MG63 (cell line): ENCODE measurements around the gene CUX1. TPM values are rescaled to one million over a fixed set of nuclear protein-coding genes. Genes with fewer than 3 reads are reported as not detected.
"Not testable (repeated sequence)": the region's sequence is repeated elsewhere in the genome, so short reads cannot be mapped to it uniquely, and the experiment has no call there.

Source experiments
- DNase-seq: peaks from one replicate; pipeline ENCODE4 v3.0.0-alpha.2; 2020
- H3K27me3 ChIP-seq: fragments of 250-450 bp; sonication (Bioruptor Pico); 2 replicates; pipeline ENCODE4 v1.5.1; 2020; ENCODE audit warnings: mild to moderate bottlenecking, moderate library complexity
- H3K36me3 ChIP-seq: fragments of 250-450 bp; sonication (Bioruptor Pico); 2 replicates; pipeline ENCODE4 v1.5.1; 2020; ENCODE audit warnings: mild to moderate bottlenecking, moderate library complexity
- H3K4me3 ChIP-seq: fragments of 250-450 bp; sonication (Bioruptor Pico); 2 replicates; pipeline ENCODE4 v1.5.1; 2020; ENCODE audit warnings: mild to moderate bottlenecking, moderate library complexity
- H3K9me3 ChIP-seq: fragments of 250-450 bp; sonication (Bioruptor Pico); 2 replicates; pipeline ENCODE4 v1.5.1; 2020; ENCODE audit warnings: mild to moderate bottlenecking, moderate library complexity
- total RNA-seq: library from RNA; depleted of rRNA; stranded (reverse); fragments of >200 nt; shearing (Covaris generic); gene quantifications from 2 replicates; pipeline ENCODE4 v1.2.3, GENCODE V29; 2014; ENCODE audit warnings: low replicate concordance

The CUX1 gene
- total RNA-seq, 1 experiment from 2014 or later, result 7.1 TPM

DNA sequence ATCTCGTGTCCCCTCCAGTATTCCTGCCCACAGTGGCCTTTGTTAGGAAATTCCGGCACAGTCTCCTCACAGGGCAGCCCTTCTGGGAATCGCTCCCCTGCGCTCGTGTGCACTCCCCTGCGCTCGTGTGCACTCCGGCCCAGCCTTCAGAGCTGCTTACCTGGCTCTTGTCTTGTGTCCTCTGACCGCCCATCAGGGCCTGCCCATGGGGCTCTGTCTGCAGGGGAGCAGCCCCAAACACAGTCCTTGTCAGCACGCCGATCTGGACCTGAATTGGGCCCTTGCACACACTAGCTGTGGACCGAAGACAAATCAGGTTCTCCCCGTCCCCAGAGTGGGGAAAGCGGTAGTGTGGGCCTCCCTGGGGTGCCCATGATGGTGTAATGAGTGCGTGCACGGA, 179.4 kb downstream of the CUX1 start:
- Histone ChIP-seq H3K9me3 (no peaks in the 10 kb centered on the region), H3K4me3 (no peak overlapping the region), H3K27me3 (no peaks in the 10 kb centered on the region), H3K36me3 (no peaks in the 10 kb centered on the region)
- DNase-seq, result no peak

DNA sequence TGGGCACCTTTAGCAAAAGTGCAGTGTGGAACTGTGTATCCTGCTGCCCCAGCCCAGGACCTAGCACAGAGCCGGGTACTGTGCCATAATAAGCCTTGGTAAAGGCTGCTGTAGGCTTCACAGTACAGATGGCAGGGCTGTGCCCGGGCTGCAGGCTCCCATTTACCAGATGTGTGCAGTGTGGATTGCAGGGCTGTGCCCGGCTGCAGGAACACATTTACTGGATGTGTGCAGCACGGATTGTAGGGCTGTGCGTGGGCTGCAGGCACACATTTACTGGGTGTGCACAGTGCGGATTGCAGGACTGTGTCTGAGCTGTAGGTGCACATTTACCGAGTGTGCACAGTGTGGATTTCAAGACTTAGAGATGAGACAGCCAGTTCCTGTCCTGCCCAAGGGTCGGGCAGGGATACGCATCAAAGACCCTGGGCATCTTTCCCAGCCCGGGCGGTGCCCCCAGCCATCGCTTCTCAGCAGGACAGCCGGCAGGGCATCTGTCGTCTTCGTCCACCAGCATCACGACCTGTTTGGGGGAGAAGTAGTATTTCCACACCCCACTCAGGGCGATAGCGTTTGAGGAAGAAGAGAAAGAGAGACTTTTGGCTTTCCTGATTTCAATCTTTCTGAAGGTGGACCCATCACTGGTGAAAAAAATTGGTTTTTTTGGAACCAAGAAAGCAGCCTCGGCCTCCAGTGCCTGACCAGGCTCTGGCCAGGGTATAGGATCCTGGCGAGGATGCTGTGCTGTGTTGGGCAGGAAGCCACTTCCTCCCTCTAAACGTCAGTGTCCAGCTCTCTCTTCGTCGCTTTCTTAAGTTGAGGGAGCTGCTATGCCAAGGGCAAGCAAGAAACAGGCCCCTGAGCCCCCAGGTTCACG, 180.8 kb downstream of the CUX1 start:
- no peaks in the 10 kb centered on the region for H3K27me3 ChIP-seq
- no peak overlapping the region for H3K4me3 ChIP-seq
- no peak for DNase-seq
- no peaks in the 10 kb centered on the region for H3K9me3 ChIP-seq
- H3K36me3 ChIP-seq, result no peaks in the 10 kb centered on the region

DNA sequence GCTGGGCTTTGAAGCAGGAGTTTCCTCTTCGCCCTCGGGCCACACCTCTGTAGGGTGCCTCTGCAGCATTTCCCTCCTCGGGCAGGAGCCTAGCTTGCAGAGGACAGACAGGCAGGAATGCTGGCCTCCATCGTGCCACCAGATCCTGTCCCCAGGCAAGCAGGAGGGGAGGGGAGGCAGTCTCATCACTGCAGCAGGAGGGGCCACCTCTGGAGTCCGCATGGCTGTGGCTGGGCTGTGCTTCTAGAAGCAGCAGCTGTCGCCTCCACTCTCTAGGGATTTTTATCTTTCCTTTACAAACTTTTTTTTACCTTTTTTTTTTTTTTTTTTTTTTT, 181.4 kb downstream of the CUX1 start:
- no peak for DNase-seq
- H3K9me3 ChIP-seq, result no peaks in the 10 kb centered on the region
- no peaks in the 10 kb centered on the region for H3K36me3 ChIP-seq
- H3K4me3 ChIP-seq, result no peak overlapping the region
- no peaks in the 10 kb centered on the region for H3K27me3 ChIP-seq

- H3K9me3 ChIP-seq, result no peaks in the 10 kb centered on the region
- no peak for DNase-seq
- no peaks in the 10 kb centered on the region for H3K27me3 ChIP-seq
- no peak overlapping the region for H3K4me3 ChIP-seq
- H3K36me3 ChIP-seq, result no peaks in the 10 kb centered on the region
These were observed 182.0 kb downstream of the CUX1 start for GRCh38 chr7:101999393-101999792.

GRCh38 chr7:102000123-102000522, 182.7 kb downstream of the CUX1 start:
- no peak for DNase-seq

GRCh38 chr7:102004229-102004628, 186.8 kb downstream of the CUX1 start:
- DNase-seq, result no peak
- Histone ChIP-seq H3K4me3 (no peak overlapping the region), H3K27me3 (no peaks in the 10 kb centered on the region), H3K36me3 (no peaks in the 10 kb centered on the region), H3K9me3 (no peaks in the 10 kb centered on the region)

More at GRCh38 chr7:102000123-102000522, 182.7 kb downstream of the CUX1 start:
- Histone ChIP-seq H3K27me3 (no peaks in the 10 kb centered on the region), H3K9me3 (no peaks in the 10 kb centered on the region), H3K4me3 (no peak overlapping the region), H3K36me3 (no peaks in the 10 kb centered on the region)

- H3K4me3 ChIP-seq, result no peak overlapping the region
- DNase-seq, result no peak
- no peaks in the 10 kb centered on the region for H3K36me3 ChIP-seq
- H3K27me3 ChIP-seq, result no peaks in the 10 kb centered on the region
- no peaks in the 10 kb centered on the region for H3K9me3 ChIP-seq
These were observed 187.4 kb downstream of the CUX1 start for GRCh38 chr7:102004848-102005247.

DNA sequence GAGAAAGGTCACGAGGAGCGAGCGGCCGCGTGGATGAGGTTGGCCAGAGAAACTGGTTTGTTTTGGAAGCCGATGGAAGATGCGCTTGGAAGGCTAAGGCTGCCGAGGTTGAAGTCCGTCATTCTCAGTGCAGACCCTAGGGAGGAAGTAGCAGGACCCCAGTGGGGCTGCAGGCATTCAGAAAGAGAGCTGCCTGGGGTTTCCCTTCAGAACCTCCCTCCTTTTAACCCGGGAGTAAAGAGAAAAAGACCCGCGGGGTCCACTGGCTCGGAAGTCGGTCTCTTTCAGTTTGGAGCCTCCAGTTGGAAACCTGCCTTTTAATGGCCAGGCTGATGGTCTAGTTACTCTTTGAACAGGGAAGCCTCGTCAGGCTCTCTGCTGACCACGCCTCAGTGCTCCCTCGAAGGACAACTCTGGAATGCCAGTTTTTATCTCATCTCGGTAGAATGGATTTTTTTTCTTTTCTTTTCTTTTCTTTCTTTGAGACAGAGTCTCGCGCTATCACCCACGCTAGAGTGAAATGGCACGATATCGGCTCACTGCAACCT, 188.6 kb downstream of the CUX1 start:
- no peaks in the 10 kb centered on the region for H3K27me3 ChIP-seq
- no peak overlapping the region for H3K4me3 ChIP-seq
- no peak for DNase-seq
- H3K36me3 ChIP-seq, result no peaks in the 10 kb centered on the region
- no peaks in the 10 kb centered on the region for H3K9me3 ChIP-seq

- Histone ChIP-seq H3K36me3 (no peaks in the 10 kb centered on the region), H3K9me3 (no peaks in the 10 kb centered on the region), H3K4me3 (no peak overlapping the region), H3K27me3 (no peaks in the 10 kb centered on the region)
- DNase-seq, result no peak
These were observed 189.3 kb downstream of the CUX1 start for GRCh38 chr7:102006695-102007094.

DNA sequence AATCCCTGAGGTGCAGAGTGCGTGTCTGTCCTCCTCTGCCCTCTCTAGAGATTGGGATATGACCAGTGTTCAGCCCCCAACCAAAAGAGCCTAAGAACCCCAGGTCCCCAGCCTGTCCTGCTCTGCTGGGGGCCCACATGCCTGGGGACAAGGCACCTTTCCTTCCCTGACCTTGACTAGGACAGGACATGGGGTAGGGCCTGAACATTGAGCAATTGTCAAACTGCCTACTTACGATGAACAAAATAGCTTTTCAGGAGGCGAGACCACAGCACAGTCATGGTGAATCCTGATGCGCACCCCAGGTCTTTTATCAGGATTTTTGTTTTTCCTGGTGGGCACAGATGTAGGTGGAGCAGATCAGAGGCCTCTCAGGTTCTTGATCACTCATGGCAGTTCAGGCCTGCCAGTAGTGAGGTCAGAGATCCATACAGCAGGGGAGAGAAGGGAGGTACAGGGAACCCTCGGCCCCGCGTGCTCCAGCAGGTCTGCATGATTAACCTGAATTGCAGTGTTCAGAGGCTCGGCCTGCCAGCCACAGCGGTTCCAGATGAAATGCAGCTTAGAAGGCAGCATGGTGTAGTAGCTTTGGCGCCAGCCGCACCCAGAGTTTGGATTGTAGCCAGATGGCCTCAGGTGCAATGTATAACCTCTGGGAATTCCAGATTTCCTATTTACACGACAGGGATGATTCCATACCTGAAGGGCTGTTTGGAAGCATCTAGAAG, 191.3 kb downstream of the CUX1 start:
- no peaks in the 10 kb centered on the region for H3K36me3 ChIP-seq
- no peak overlapping the region for H3K4me3 ChIP-seq
- H3K9me3 ChIP-seq, result no peaks in the 10 kb centered on the region
- no peaks in the 10 kb centered on the region for H3K27me3 ChIP-seq
- no peak for DNase-seq

- DNase-seq, result no peak
- Histone ChIP-seq H3K27me3 (no peaks in the 10 kb centered on the region), H3K9me3 (no peaks in the 10 kb centered on the region), H3K4me3 (no peak overlapping the region), H3K36me3 (no peaks in the 10 kb centered on the region)
These were observed 192.2 kb downstream of the CUX1 start for GRCh38 chr7:102009628-102010027.

- H3K36me3 ChIP-seq, H3K9me3 ChIP-seq, H3K4me3 ChIP-seq, DNase-seq, H3K27me3 ChIP-seq: not testable (repeated sequence)
These were observed 194.8 kb downstream of the CUX1 start for GRCh38 chr7:102012112-102012830.

- H3K9me3 ChIP-seq, result no peaks in the 10 kb centered on the region
- no peak for DNase-seq
- no peak overlapping the region for H3K4me3 ChIP-seq
- H3K27me3 ChIP-seq, result no peaks in the 10 kb centered on the region
- H3K36me3 ChIP-seq, result no peaks in the 10 kb centered on the region
These were observed 195.6 kb downstream of the CUX1 start for GRCh38 chr7:102012941-102013461.

DNA sequence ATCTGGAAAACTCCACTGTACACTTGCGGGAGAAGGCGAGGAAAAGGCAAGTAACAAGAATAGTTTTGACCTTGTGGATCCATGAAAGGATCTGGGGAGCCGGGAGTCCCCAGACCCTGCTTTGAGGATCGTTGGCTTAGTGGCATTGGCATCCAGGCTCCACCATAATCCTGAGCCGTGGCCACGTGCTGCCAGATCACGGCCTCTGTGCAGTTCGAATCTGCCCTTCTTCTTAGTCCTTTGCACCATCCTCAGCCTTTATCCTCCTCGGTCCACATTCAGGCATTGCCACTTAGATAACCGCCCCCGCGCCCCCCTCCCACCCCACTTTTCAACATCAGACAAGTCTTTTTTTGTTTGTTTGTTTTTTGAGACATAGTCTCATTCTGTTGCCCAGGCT, 201.4 kb downstream of the CUX1 start:
- H3K27me3 ChIP-seq, result no peaks in the 10 kb centered on the region
- no peaks in the 10 kb centered on the region for H3K36me3 ChIP-seq
- no peaks in the 10 kb centered on the region for H3K9me3 ChIP-seq
- no peak overlapping the region for H3K4me3 ChIP-seq
- no peak for DNase-seq

GRCh38 chr7:102019461-102019860, 202.0 kb downstream of the CUX1 start:
- DNase-seq, result no peak
- H3K36me3 ChIP-seq, result no peaks in the 10 kb centered on the region
- H3K27me3 ChIP-seq, result no peaks in the 10 kb centered on the region
- no peak overlapping the region for H3K4me3 ChIP-seq
- H3K9me3 ChIP-seq, result no peaks in the 10 kb centered on the region

DNA sequence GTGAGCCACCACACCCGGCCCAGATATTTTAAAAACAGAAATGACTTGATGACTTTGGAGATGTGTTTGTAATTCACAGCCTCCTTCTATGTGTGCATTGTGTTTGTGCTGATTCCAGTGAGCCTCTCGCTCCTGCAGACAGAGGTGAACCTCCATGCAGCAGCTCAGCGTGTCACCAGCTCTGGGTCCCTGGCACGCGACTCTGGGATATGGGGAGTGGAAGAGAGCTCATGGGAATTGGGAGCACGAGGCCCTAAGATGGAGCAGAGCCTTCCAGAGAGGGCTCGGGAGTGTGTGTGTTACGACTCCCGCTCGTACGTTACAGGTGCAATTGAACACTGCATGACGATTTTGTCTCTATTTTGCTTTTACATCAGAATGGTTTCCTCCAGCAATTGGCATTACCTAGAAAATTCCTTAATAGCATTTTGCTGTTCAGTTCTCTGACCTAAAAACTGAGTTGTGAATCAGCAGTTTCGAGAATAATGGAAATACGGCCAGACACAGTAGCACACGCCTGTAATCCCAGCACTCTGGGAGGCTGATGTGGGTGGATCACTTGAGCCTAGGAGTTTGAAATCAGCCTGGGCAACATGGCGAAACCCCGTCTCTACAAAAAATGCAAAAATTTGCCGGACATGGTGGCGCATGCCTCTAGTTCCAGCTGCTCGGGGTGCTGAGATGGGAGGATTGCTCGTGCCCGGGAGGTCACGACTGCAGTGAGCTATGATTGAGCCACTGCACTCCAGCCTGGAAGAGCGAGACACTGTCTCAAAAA, 204.6 kb downstream of the CUX1 start:
- Histone ChIP-seq H3K4me3 (no peak overlapping the region), H3K27me3 (no peaks in the 10 kb centered on the region), H3K9me3 (no peaks in the 10 kb centered on the region), H3K36me3 (no peaks in the 10 kb centered on the region)
- no peak for DNase-seq
